ENCODE measurements around the gene TTLL11. TPM values are rescaled to one million over a fixed set of nuclear protein-coding genes. Genes with fewer than 3 reads are reported as not detected.

The TTLL11 gene
- total RNA-seq, 2 donors from 2014 or later = 11.7 to 11.9 TPM

- H3K4me3 ChIP-seq = no peak overlapping the region
- WGBS = 84% methylated on average over 8 of the region's 8 CpGs
- DNase-seq (ENCODE audit: low spot score) = no peak
- intact Hi-C loops (cut with DNase I) = no loop called here
- no peaks in the 10 kb centered on the region for H3K9me3 ChIP-seq
- no peaks in the 10 kb centered on the region for H3K36me3 ChIP-seq
- H3K4me1 ChIP-seq (replicated peaks) = no peaks in the 10 kb centered on the region
- TF ChIP-seq CTCF (IDR thresholded peaks at IDR 0.05) (no peak), POLR2A (IDR thresholded peaks at IDR 0.05) (no peak), POLR2AphosphoS5 (IDR thresholded peaks at IDR 0.05) (no peak)
- H3K27me3 ChIP-seq (replicated peaks; ENCODE audit: insufficient read depth) = no peaks in the 10 kb centered on the region
- no peak overlapping the region for H3K27ac ChIP-seq
These were observed 59.2 kb downstream of the TTLL11 start for GRCh38 chr9:122033775-122034373.

GRCh38 chr9:122032346-122032745 lies 60.8 kb downstream of the TTLL11 start:
- intact Hi-C loops (cut with DNase I) = no loop called here
- Histone ChIP-seq H3K27ac (no peak overlapping the region), H3K4me1 (replicated peaks) (no peaks in the 10 kb centered on the region), H3K36me3 (no peaks in the 10 kb centered on the region), H3K9me3 (no peaks in the 10 kb centered on the region), H3K27me3 (replicated peaks; ENCODE audit: insufficient read depth) (no peaks in the 10 kb centered on the region), H3K4me3 (no peak overlapping the region)
- no peak for DNase-seq (ENCODE audit: low spot score)
- WGBS = 38% methylated on average over 3 of the region's 3 CpGs
- TF ChIP-seq CTCF (IDR thresholded peaks at IDR 0.05) = no peak
- no peak for TF ChIP-seq POLR2AphosphoS5 (IDR thresholded peaks at IDR 0.05)
- TF ChIP-seq POLR2A (IDR thresholded peaks at IDR 0.05) = no peak

- Histone ChIP-seq H3K4me3 (no peak overlapping the region), H3K36me3 (no peaks in the 10 kb centered on the region), H3K9me3 (no peaks in the 10 kb centered on the region), H3K27ac (no peak overlapping the region), H3K4me1 (replicated peaks) (no peaks in the 10 kb centered on the region), H3K27me3 (replicated peaks; ENCODE audit: insufficient read depth) (no peaks in the 10 kb centered on the region)
- DNase-seq (ENCODE audit: low spot score) = no peak
- WGBS = 47% methylated on average over 7 of the region's 7 CpGs
- no peak for TF ChIP-seq CTCF (IDR thresholded peaks at IDR 0.05)
- no peak for TF ChIP-seq POLR2AphosphoS5 (IDR thresholded peaks at IDR 0.05)
- no peak for TF ChIP-seq POLR2A (IDR thresholded peaks at IDR 0.05)
- intact Hi-C loops (cut with DNase I) = no loop called here
These were observed 61.3 kb downstream of the TTLL11 start for GRCh38 chr9:122031776-122032175.

GRCh38 chr9:122031157-122031556 lies 62.0 kb downstream of the TTLL11 start:
- intact Hi-C loops (cut with DNase I) = no loop called here
- no peaks in the 10 kb centered on the region for H3K4me1 ChIP-seq (replicated peaks)
- WGBS = 81% methylated on average over 10 of the region's 10 CpGs
- H3K36me3 ChIP-seq = no peaks in the 10 kb centered on the region
- H3K4me3 ChIP-seq = no peak overlapping the region
- no peaks in the 10 kb centered on the region for H3K27me3 ChIP-seq (replicated peaks; ENCODE audit: insufficient read depth)
- H3K9me3 ChIP-seq = no peaks in the 10 kb centered on the region
- TF ChIP-seq CTCF (IDR thresholded peaks at IDR 0.05) (no peak), POLR2A (IDR thresholded peaks at IDR 0.05) (no peak), POLR2AphosphoS5 (IDR thresholded peaks at IDR 0.05) (no peak)
- H3K27ac ChIP-seq = no peak overlapping the region
- no peak for DNase-seq (ENCODE audit: low spot score)

- Histone ChIP-seq H3K36me3 (no peaks in the 10 kb centered on the region), H3K27me3 (replicated peaks; ENCODE audit: insufficient read depth) (no peaks in the 10 kb centered on the region), H3K9me3 (no peaks in the 10 kb centered on the region), H3K27ac (no peak overlapping the region), H3K4me1 (replicated peaks) (no peaks in the 10 kb centered on the region), H3K4me3 (no peak overlapping the region)
- WGBS = 96% methylated on average over 4 of the region's 4 CpGs
- TF ChIP-seq POLR2A (IDR thresholded peaks at IDR 0.05) (no peak), POLR2AphosphoS5 (IDR thresholded peaks at IDR 0.05) (no peak), CTCF (IDR thresholded peaks at IDR 0.05) (no peak)
- no peak for DNase-seq (ENCODE audit: low spot score)
- intact Hi-C loops (cut with DNase I) = no loop called here
These were observed 62.8 kb downstream of the TTLL11 start for GRCh38 chr9:122030357-122030756.

Measured in prostate gland (tissue), 2 donors.